Liver (tissue), 9 donors: ENCODE measurements around the gene SLC32A1. TPM values are rescaled to one million over a fixed set of nuclear protein-coding genes. Genes with fewer than 3 reads are reported as not detected.

Experiments
- DNase-seq: peaks from one replicate; pipeline ENCODE4 v3.0.0-alpha.2; 2017; ENCODE audit warnings: low spot score
- H3K27ac ChIP-seq, 2 donors: one replicate each; pipeline ENCODE4 v1.7.0; 2013; ENCODE audit warnings: inconsistent platforms in 2 of 2, low read length in 2 of 2, control low read depth in 1 of 2, low read depth in 1 of 2, mild to moderate bottlenecking in 1 of 2
- H3K27me3 ChIP-seq, 4 donors: one replicate each; pipeline versions ENCODE4 v1.6.1 to v1.7.0; 2013; ENCODE audit warnings: low read length in 3 of 4, inconsistent platforms in 1 of 4, mild to moderate bottlenecking in 1 of 4, moderate library complexity in 1 of 4; ENCODE audit not compliant: control insufficient read depth in 4 of 4, insufficient read depth in 4 of 4
- H3K36me3 ChIP-seq, 4 donors: one replicate each; pipeline versions ENCODE4 v1.6.1 to v1.7.0; 2013; ENCODE audit warnings: low read length in 3 of 4, mild to moderate bottlenecking in 3 of 4, low read depth in 1 of 4, moderate library complexity in 1 of 4; ENCODE audit not compliant: control insufficient read depth in 4 of 4, insufficient read depth in 3 of 4
- H3K4me1 ChIP-seq, 4 donors: one replicate each; pipeline versions ENCODE4 v1.6.1 to v1.7.0; 2013; ENCODE audit warnings: low read length in 3 of 4, mild to moderate bottlenecking in 3 of 4, moderate library complexity in 1 of 4; ENCODE audit not compliant: control insufficient read depth in 4 of 4, insufficient read depth in 4 of 4
- H3K4me3 ChIP-seq, 3 donors: one replicate each; pipeline versions ENCODE4 v1.6.1 to v1.7.0; 2013; ENCODE audit warnings: low read length in 3 of 3, control low read depth in 1 of 3, low read depth in 1 of 3, mild to moderate bottlenecking in 1 of 3
- H3K9ac ChIP-seq, 2 donors: one replicate each; pipeline ENCODE4 v1.7.0; 2013; ENCODE audit warnings: low read length in 2 of 2, mild to moderate bottlenecking in 2 of 2, moderate library complexity in 2 of 2, control low read depth in 1 of 2, low read depth in 1 of 2
- H3K9me3 ChIP-seq, 4 donors: one replicate each; pipeline versions ENCODE4 v1.6.1 to v1.7.0; 2013; ENCODE audit warnings: low read length in 3 of 4; ENCODE audit not compliant: control insufficient read depth in 4 of 4
- EGR1 ChIP-seq, 2 donors: IDR thresholded peaks; 2 replicates each; pipeline ENCODE4 v1.6.1; 2016 to 2018; ENCODE audit warnings: antibody characterized with exemption in 2 of 2, low read depth in 2 of 2
- GABPA ChIP-seq, 2 donors: IDR thresholded peaks in 1 of 2; conservative IDR thresholded peaks in 1 of 2; 2 replicates each; pipeline ENCODE4 v1.6.1; 2016; ENCODE audit warnings: antibody characterized with exemption in 2 of 2, mild to moderate bottlenecking in 1 of 2, moderate library complexity in 1 of 2
- HNF4A ChIP-seq, 2 donors: conservative IDR thresholded peaks; 2 replicates each; pipeline ENCODE4 v1.6.1; 2016; ENCODE audit warnings: antibody characterized with exemption in 2 of 2, mild to moderate bottlenecking in 2 of 2
- HNF4G ChIP-seq: IDR thresholded peaks from 2 replicates; pipeline ENCODE4 v1.6.1; 2016; ENCODE audit warnings: antibody characterized with exemption
- JUND ChIP-seq, 2 donors: IDR thresholded peaks; 2 replicates each; pipeline ENCODE4 v1.6.1; 2016; ENCODE audit warnings: antibody characterized with exemption in 2 of 2
- NR2F2 ChIP-seq: IDR thresholded peaks from 2 replicates; pipeline ENCODE4 v1.6.1; 2016; ENCODE audit warnings: antibody characterized with exemption
- RAD21 ChIP-seq, 2 donors: IDR thresholded peaks; 2 replicates each; pipeline ENCODE4 v1.6.1; 2016; ENCODE audit warnings: antibody characterized with exemption in 2 of 2, mild to moderate bottlenecking in 2 of 2
- SP1 ChIP-seq: IDR thresholded peaks from 2 replicates; pipeline ENCODE4 v1.6.1; 2018; ENCODE audit warnings: antibody characterized with exemption, mild to moderate bottlenecking
- TAF1 ChIP-seq: conservative IDR thresholded peaks from 2 replicates; pipeline ENCODE4 v1.6.1; 2016; ENCODE audit warnings: antibody characterized with exemption, mild to moderate bottlenecking
- WGBS: extraction: QIAGEN DNeasy Blood & Tissue Kit; methylation state at CpG from one replicate; pipeline ENCODE4 v1.1.7; 2013; 5-methylcytosine and 5-hydroxymethylcytosine counted together
- polyA plus RNA-seq, 2 donors: library from polyadenylated mRNA; stranded (reverse) in 1 of 2; unstranded in 1 of 2; fragments of 200-250 nt in 1 of 2; fragments of >200 nt in 1 of 2; fragmentation: Nextera tagmentation in 1 of 2; extraction: Ambion mirVana in 1 of 2; gene quantifications; one replicate each; pipeline versions ENCODE4 v1.2.1 to v1.2.3, GENCODE V29; 2013 to 2015
- total RNA-seq, 2 donors: library from RNA; depleted of rRNA; stranded (reverse); fragments of >200 nt; gene quantifications; one replicate each; pipeline ENCODE4 v1.2.3, GENCODE V29; 2014
- TF ChIP-seq, protein P1 (sequence below): IDR thresholded peaks from 2 replicates; pipeline ENCODE4 v1.6.1; 2016; ENCODE audit warnings: antibody characterized with exemption
- TF ChIP-seq, protein P2 (sequence below): IDR thresholded peaks from 2 replicates; pipeline ENCODE4 v1.6.1; 2016; ENCODE audit warnings: antibody characterized with exemption, mild to moderate bottlenecking
- TF ChIP-seq, protein P3 (sequence below): fragments of 150-350 bp; IDR thresholded peaks from 2 replicates; pipeline ENCODE4 v1.5.1; 2017; ENCODE audit warnings: improper control_type of control experiment, low read depth, low read length; ENCODE audit not compliant: missing input control
- TF ChIP-seq, protein P4 (sequence below): IDR thresholded peaks from 2 replicates; pipeline ENCODE4 v1.6.1; 2016; ENCODE audit warnings: antibody characterized with exemption
- donor health status: healthy.
- donor health status: healthy.
- donor health status: healthy.
- donor health status: healthy.
- donor health status: healthy.

Gene SLC32A1
- total and polyA plus RNA-seq, 4 donors: not detected

DNA sequence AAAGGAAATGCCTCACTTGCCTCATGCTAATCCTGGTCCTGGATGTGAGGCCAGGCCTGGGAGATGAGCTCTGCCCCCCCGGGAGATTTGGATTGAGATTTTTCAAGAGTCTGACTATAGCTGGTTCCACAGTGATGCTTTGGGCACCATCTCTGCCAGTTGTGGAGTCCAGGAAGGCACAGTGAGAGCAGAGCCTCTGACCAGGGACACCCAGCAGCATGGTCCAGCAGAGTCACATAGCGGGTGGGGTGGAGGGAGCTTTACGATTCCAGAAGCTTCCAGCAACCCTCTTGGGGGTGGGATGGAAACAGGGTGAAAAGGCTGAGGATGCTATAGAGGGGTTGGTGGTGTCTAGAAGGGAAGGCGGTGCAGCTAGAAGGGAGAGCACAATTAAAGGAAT is 8.7 kb downstream of the SLC32A1 start:
- Histone ChIP-seq H3K9ac (no peak overlapping the region), H3K36me3 (no peaks in the 10 kb centered on the region), H3K4me3 (no peak overlapping the region), H3K4me1 (peaks cover 3 to 14% (median 8%) of the 10 kb centered on the region in 4 donors), H3K27me3 (peaks cover 5 to 31% (median 13%) of the 10 kb centered on the region in 4 donors), H3K9me3 (no peaks in the 10 kb centered on the region), H3K27ac (no peak overlapping the region)
- no peak for DNase-seq
- TF ChIP-seq, protein P1, sequence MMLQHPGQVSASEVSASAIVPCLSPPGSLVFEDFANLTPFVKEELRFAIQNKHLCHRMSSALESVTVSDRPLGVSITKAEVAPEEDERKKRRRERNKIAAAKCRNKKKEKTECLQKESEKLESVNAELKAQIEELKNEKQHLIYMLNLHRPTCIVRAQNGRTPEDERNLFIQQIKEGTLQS: no peak
- TF ChIP-seq, protein P2, sequence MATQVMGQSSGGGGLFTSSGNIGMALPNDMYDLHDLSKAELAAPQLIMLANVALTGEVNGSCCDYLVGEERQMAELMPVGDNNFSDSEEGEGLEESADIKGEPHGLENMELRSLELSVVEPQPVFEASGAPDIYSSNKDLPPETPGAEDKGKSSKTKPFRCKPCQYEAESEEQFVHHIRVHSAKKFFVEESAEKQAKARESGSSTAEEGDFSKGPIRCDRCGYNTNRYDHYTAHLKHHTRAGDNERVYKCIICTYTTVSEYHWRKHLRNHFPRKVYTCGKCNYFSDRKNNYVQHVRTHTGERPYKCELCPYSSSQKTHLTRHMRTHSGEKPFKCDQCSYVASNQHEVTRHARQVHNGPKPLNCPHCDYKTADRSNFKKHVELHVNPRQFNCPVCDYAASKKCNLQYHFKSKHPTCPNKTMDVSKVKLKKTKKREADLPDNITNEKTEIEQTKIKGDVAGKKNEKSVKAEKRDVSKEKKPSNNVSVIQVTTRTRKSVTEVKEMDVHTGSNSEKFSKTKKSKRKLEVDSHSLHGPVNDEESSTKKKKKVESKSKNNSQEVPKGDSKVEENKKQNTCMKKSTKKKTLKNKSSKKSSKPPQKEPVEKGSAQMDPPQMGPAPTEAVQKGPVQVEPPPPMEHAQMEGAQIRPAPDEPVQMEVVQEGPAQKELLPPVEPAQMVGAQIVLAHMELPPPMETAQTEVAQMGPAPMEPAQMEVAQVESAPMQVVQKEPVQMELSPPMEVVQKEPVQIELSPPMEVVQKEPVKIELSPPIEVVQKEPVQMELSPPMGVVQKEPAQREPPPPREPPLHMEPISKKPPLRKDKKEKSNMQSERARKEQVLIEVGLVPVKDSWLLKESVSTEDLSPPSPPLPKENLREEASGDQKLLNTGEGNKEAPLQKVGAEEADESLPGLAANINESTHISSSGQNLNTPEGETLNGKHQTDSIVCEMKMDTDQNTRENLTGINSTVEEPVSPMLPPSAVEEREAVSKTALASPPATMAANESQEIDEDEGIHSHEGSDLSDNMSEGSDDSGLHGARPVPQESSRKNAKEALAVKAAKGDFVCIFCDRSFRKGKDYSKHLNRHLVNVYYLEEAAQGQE: no peak
- TF ChIP-seq GABPA (IDR thresholded peaks at IDR 0.05 in 1 of 2, conservative IDR thresholded peaks at IDR 0.05 in 1 of 2) (no peak), JUND (IDR thresholded peaks at IDR 0.05) (no peak), TAF1 (no peak), HNF4A (conservative IDR thresholded peaks at IDR 0.05) (no peak), NR2F2 (no peak), HNF4G (no peak), SP1 (no peak), RAD21 (IDR thresholded peaks at IDR 0.05) (no peak)
- TF ChIP-seq, protein P3, sequence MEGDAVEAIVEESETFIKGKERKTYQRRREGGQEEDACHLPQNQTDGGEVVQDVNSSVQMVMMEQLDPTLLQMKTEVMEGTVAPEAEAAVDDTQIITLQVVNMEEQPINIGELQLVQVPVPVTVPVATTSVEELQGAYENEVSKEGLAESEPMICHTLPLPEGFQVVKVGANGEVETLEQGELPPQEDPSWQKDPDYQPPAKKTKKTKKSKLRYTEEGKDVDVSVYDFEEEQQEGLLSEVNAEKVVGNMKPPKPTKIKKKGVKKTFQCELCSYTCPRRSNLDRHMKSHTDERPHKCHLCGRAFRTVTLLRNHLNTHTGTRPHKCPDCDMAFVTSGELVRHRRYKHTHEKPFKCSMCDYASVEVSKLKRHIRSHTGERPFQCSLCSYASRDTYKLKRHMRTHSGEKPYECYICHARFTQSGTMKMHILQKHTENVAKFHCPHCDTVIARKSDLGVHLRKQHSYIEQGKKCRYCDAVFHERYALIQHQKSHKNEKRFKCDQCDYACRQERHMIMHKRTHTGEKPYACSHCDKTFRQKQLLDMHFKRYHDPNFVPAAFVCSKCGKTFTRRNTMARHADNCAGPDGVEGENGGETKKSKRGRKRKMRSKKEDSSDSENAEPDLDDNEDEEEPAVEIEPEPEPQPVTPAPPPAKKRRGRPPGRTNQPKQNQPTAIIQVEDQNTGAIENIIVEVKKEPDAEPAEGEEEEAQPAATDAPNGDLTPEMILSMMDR: no peak
- WGBS: 77% methylated on average over 4 of the region's 4 CpGs

DNA sequence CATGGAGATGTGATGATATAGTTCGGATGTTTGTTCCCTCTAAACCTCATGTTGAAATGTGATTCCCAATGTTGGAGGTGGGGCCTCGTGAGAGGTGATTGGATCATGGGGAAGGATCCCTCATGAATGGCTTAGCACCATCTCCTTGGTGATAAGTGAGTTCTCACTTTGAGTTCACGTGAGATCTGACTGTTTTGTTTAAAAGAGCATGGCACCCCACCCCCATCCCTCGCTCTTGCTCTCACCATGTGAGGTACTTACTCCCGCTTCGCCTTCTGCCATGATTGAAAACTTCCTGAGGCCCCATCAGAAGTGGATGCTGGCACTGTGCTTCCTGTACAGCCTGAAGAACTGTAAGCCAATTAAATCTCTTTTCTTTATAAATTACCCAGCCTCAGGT is 10.9 kb downstream of the SLC32A1 start:
- H3K9ac ChIP-seq: no peak overlapping the region
- no peak for TF ChIP-seq JUND (IDR thresholded peaks at IDR 0.05)
- no peaks in the 10 kb centered on the region for H3K36me3 ChIP-seq
- peaks cover 3 to 9% (median 8%) of the 10 kb centered on the region in 4 donors for H3K4me1 ChIP-seq
- no peak overlapping the region for H3K27ac ChIP-seq
- H3K27me3 ChIP-seq: peaks cover 5 to 22% (median 6%) of the 10 kb centered on the region in 4 donors
- no peak for DNase-seq
- H3K4me3 ChIP-seq: no peak overlapping the region
- no peaks in the 10 kb centered on the region for H3K9me3 ChIP-seq
- 44% methylated on average over 6 of the region's 6 CpGs for WGBS

DNA sequence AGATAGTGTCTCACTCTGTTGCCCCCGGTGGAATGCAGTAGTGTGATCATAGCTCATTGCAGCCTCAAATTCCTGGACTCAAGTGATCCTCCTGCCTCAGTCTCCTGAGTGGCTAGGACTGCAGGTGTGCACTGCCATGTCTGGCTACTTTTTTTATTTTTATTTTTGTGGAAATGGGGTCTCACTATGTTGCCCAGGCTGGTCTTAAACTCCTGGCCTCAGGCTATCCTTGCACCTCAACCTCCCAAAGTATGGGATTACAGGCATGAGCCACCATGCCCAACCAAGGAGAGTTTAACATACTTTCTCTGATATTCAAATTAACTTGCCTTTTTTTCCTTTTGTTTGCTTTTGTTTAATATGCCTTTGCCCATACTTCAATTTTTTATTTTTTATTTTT is 13.6 kb downstream of the SLC32A1 start:
- H3K27me3 ChIP-seq: peaks cover 0 to 11% (median 2%) of the 10 kb centered on the region in 4 donors
- TF ChIP-seq, protein P2: no peak
- no peak for TF ChIP-seq SP1
- TF ChIP-seq, protein P4, sequence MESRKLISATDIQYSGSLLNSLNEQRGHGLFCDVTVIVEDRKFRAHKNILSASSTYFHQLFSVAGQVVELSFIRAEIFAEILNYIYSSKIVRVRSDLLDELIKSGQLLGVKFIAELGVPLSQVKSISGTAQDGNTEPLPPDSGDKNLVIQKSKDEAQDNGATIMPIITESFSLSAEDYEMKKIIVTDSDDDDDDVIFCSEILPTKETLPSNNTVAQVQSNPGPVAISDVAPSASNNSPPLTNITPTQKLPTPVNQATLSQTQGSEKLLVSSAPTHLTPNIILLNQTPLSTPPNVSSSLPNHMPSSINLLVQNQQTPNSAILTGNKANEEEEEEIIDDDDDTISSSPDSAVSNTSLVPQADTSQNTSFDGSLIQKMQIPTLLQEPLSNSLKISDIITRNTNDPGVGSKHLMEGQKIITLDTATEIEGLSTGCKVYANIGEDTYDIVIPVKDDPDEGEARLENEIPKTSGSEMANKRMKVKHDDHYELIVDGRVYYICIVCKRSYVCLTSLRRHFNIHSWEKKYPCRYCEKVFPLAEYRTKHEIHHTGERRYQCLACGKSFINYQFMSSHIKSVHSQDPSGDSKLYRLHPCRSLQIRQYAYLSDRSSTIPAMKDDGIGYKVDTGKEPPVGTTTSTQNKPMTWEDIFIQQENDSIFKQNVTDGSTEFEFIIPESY: no peak
- no peak for TF ChIP-seq EGR1 (IDR thresholded peaks at IDR 0.05; ENCODE audit: low read depth in 2 of 2)
- TF ChIP-seq NR2F2: no peak
- TF ChIP-seq, protein P1: no peak
- WGBS: 77% methylated on average over 1 of the region's 1 CpG

More for the DNA sequence above, 13.6 kb downstream of the SLC32A1 start:
- no peaks in the 10 kb centered on the region for H3K4me1 ChIP-seq
- no peaks in the 10 kb centered on the region for H3K9me3 ChIP-seq
- H3K27ac ChIP-seq: no peak overlapping the region
- DNase-seq: no peak
- no peak overlapping the region for H3K4me3 ChIP-seq
- H3K36me3 ChIP-seq: no peaks in the 10 kb centered on the region
- H3K9ac ChIP-seq: no peak overlapping the region
